Calu3 (cell line): Measurements from ENCODE around the gene RPSA. TPM values are rescaled to one million over a fixed set of nuclear protein-coding genes. Genes with fewer than 3 reads are reported as not detected.

Source experiments
- BruUV-seq: library from RNA; stranded (reverse); fragments of 400-500 nt; replicated peaks from 2 replicates; lab custom pipeline; 2021; lab: Mats Ljungman, UMichigan
- CTCF ChIA-PET: fragments of 300-600 bp; sonication (Branson Sonifier 250); formaldehyde crosslinking; loops from one replicate; lab custom pipeline; 2022; ENCODE audit warnings: antibody characterized with exemption; lab: Charles Lee
- DNase-seq: peaks from one replicate; pipeline ENCODE4 v3.0.0; 2022
- H3K27ac Mint-ChIP-seq: one replicate; pipeline ENCODE4 v1.8.0; 2022; ENCODE audit warnings: mixed read lengths; ENCODE audit not compliant: unreplicated experiment
- H3K27me3 Mint-ChIP-seq: one replicate; pipeline ENCODE4 v1.8.0; 2022; ENCODE audit warnings: mixed read lengths; ENCODE audit not compliant: unreplicated experiment
- H3K36me3 Mint-ChIP-seq: one replicate; pipeline ENCODE4 v1.8.0; 2022; ENCODE audit warnings: mild to moderate bottlenecking, moderate library complexity, mixed read lengths; ENCODE audit not compliant: insufficient read depth, unreplicated experiment
- H3K4me1 Mint-ChIP-seq: one replicate; pipeline ENCODE4 v1.8.0; 2022; ENCODE audit warnings: mild to moderate bottlenecking, low read depth, mixed read lengths; ENCODE audit not compliant: unreplicated experiment
- H3K4me3 Mint-ChIP-seq: one replicate; pipeline ENCODE4 v1.8.0; 2022; ENCODE audit warnings: mild to moderate bottlenecking, low read depth, moderate library complexity, mixed read lengths; ENCODE audit not compliant: unreplicated experiment
- H3K9me3 Mint-ChIP-seq: one replicate; pipeline ENCODE4 v1.8.0; 2022; ENCODE audit warnings: low read depth, mixed read lengths; ENCODE audit not compliant: unreplicated experiment
- CTCF ChIP-seq: fragments of 200-600 bp; IDR thresholded peaks from one replicate; pipeline ENCODE4 v1.8.0; 2022; ENCODE audit warnings: antibody characterized with exemption; ENCODE audit not compliant: unreplicated experiment
- intact Hi-C: fragments of 100-400 bp; cut with micrococcal nuclease; formaldehyde crosslinking; loops from one replicate; pipeline ENCODE4 v1.10.0; 2022; ENCODE audit not compliant: unreplicated experiment
- total RNA-seq: library from RNA; stranded (reverse); gene quantifications from 2 replicates; pipeline ENCODE4 v1.2.3, GENCODE V29; 2022

Gene RPSA
- total RNA-seq, 1 experiment from 2014 or later, result 904 TPM

- no peaks in the 10 kb centered on the region for H3K27me3 Mint-ChIP-seq
- H3K36me3 Mint-ChIP-seq, result peaks cover 32% of the 10 kb centered on the region
- CTCF ChIA-PET, result interaction anchor here (1.0 kb wide), 1 partner anchor 240 kb away, joined by 3 read pairs; no protein-coding TSS in a partner anchor
- H3K9me3 Mint-ChIP-seq, result no peaks in the 10 kb centered on the region
- BruUV-seq, result no TSS peak
- no peak overlapping the region for H3K4me3 Mint-ChIP-seq
- peaks cover 39% of the 10 kb centered on the region for H3K4me1 Mint-ChIP-seq
- no peak overlapping the region for H3K27ac Mint-ChIP-seq
- no peak for TF ChIP-seq CTCF
- no peak for DNase-seq
- intact Hi-C loops, result no loop called here
These were observed 19.0 kb upstream of the RPSA start for GRCh38 chr3:39387411-39387975.

- CTCF ChIA-PET, result no interaction called here
- TF ChIP-seq CTCF, result no peak
- H3K9me3 Mint-ChIP-seq, result no peaks in the 10 kb centered on the region
- H3K4me1 Mint-ChIP-seq, result peaks cover 39% of the 10 kb centered on the region
- DNase-seq, result no peak
- no peak overlapping the region for H3K27ac Mint-ChIP-seq
- H3K36me3 Mint-ChIP-seq, result peaks cover 29% of the 10 kb centered on the region
- no TSS peak for BruUV-seq
- no peak overlapping the region for H3K4me3 Mint-ChIP-seq
- no peaks in the 10 kb centered on the region for H3K27me3 Mint-ChIP-seq
- intact Hi-C loops, result no loop called here
These were observed 18.4 kb upstream of the RPSA start for GRCh38 chr3:39388153-39388552.

- Mint-ChIP-seq H3K4me3 (no peak overlapping the region), H3K36me3 (peaks cover 22% of the 10 kb centered on the region), H3K27me3 (no peaks in the 10 kb centered on the region), H3K27ac (no peak overlapping the region), H3K4me1 (peaks cover 39% of the 10 kb centered on the region), H3K9me3 (no peaks in the 10 kb centered on the region)
- DNase-seq, result no peak
- TF ChIP-seq CTCF, result no peak
- BruUV-seq, result no TSS peak
- intact Hi-C loops, result no loop called here
- CTCF ChIA-PET, result no interaction called here
These were observed 17.7 kb upstream of the RPSA start for GRCh38 chr3:39388741-39389248.

GRCh38 chr3:39390181-39390580 lies 16.3 kb upstream of the RPSA start:
- no peaks in the 10 kb centered on the region for H3K9me3 Mint-ChIP-seq
- BruUV-seq, result no TSS peak
- peaks cover 9% of the 10 kb centered on the region for H3K36me3 Mint-ChIP-seq
- no peak overlapping the region for H3K4me3 Mint-ChIP-seq
- no peaks in the 10 kb centered on the region for H3K27me3 Mint-ChIP-seq
- H3K27ac Mint-ChIP-seq, result no peak overlapping the region
- CTCF ChIA-PET, result interaction anchor here (0.6 kb wide), 1 partner anchor 801 kb away, joined by 3 read pairs; no protein-coding TSS in a partner anchor
- H3K4me1 Mint-ChIP-seq, result peaks cover 36% of the 10 kb centered on the region
- intact Hi-C loops, result no loop called here
- TF ChIP-seq CTCF, result no peak
- no peak for DNase-seq
